Measurements from ENCODE around the gene KMT2B. TPM values are rescaled to one million over a fixed set of nuclear protein-coding genes. Genes with fewer than 3 reads are reported as not detected.
A peak's percentile ranks its signal among the peaks of the same experiment; 100 is the strongest.

KMT2B gene
- polyA plus RNA-seq, 2 of the 4 experiments (the other 2 are of a cell fraction), result 17.8 to 39.4 TPM

DNA sequence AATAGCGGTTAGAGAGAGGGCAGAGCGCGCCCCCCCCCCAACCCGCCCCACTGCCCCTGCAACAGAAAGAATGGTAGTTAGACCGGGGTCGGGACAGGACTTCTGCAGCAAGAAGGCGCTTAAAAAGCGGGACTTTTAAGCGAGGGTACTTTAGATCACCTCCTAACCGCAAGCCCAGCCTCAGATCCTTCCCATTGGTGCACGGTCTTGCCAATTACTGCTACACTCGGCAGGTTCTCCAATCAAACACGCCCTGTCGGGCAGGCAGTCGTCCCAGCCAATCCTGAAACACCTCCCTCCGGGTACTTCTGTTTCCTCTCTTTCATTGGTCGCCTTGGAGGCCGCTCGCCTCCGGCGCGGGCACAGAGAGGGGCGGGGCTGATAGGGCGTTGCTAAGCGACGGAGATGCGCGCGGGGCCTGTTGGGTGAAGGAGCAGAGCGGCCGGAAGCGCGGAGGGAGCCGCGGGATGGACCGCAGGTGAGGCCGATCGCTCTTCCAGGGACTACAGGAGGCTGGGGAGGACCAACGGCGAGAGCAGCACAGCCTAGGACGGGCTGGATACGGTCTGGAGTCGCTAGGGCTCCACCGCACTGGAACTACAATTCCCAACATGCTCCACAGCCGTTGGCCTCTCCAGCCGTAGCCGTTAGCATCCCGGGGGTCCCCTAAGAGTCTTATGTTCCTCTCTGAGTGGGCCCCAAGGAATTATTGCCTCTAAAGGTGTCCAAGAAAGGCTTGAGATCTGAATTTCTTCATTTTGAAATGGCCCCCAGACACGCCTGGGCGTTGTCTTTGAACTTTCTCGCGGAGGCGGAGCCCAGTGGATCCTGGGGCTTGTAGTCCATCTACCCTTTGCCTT is 40.2 kb downstream of the KMT2B start, which contains the start of gene PROSER3 (continued):
- no peak for TF ChIP-seq KDM1A (IDR thresholded peaks at IDR 0.05; ENCODE audit: low read depth)
- TF ChIP-seq HOXB5 (CRISPR knock-in tag; IDR thresholded peaks at IDR 0.05), result no peak
- no peak for TF ChIP-seq HOXA7 (CRISPR knock-in tag; IDR thresholded peaks at IDR 0.05)
- no peak for TF ChIP-seq NFE2L2 (conservative IDR thresholded peaks at IDR 0.05; ENCODE audit: low read length)
- no peak for TF ChIP-seq TFCP2L1 (CRISPR knock-in tag; IDR thresholded peaks at IDR 0.05)
- TF ChIP-seq, protein P1, sequence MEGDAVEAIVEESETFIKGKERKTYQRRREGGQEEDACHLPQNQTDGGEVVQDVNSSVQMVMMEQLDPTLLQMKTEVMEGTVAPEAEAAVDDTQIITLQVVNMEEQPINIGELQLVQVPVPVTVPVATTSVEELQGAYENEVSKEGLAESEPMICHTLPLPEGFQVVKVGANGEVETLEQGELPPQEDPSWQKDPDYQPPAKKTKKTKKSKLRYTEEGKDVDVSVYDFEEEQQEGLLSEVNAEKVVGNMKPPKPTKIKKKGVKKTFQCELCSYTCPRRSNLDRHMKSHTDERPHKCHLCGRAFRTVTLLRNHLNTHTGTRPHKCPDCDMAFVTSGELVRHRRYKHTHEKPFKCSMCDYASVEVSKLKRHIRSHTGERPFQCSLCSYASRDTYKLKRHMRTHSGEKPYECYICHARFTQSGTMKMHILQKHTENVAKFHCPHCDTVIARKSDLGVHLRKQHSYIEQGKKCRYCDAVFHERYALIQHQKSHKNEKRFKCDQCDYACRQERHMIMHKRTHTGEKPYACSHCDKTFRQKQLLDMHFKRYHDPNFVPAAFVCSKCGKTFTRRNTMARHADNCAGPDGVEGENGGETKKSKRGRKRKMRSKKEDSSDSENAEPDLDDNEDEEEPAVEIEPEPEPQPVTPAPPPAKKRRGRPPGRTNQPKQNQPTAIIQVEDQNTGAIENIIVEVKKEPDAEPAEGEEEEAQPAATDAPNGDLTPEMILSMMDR (IDR thresholded peaks at IDR 0.05), result no peak
- TF ChIP-seq JUN (IDR thresholded peaks at IDR 0.05), result peak in 1 of 2 experiments; percentile 74; a peak in 3 of 5 replicates
- no peak for TF ChIP-seq HEYL (CRISPR knock-in tag; IDR thresholded peaks at IDR 0.05)
- TF ChIP-seq, protein P2, sequence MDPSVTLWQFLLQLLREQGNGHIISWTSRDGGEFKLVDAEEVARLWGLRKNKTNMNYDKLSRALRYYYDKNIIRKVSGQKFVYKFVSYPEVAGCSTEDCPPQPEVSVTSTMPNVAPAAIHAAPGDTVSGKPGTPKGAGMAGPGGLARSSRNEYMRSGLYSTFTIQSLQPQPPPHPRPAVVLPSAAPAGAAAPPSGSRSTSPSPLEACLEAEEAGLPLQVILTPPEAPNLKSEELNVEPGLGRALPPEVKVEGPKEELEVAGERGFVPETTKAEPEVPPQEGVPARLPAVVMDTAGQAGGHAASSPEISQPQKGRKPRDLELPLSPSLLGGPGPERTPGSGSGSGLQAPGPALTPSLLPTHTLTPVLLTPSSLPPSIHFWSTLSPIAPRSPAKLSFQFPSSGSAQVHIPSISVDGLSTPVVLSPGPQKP (IDR thresholded peaks at IDR 0.05; ENCODE audit: low read depth, low read length), result peak; percentile 65; the same call in 1 of the 2 replicates
- no peak for TF ChIP-seq FOSL2 (IDR thresholded peaks at IDR 0.05)
- no peak for TF ChIP-seq FOSL2 (CRISPR knock-in tag; IDR thresholded peaks at IDR 0.05)
- TF ChIP-seq ZNF302 (CRISPR knock-in tag; IDR thresholded peaks at IDR 0.05), result no peak
- TF ChIP-seq TP53 (CRISPR knock-in tag; IDR thresholded peaks at IDR 0.05), result no peak
- TF ChIP-seq MYC (IDR thresholded peaks at IDR 0.05; ENCODE audit: borderline replicate concordance, low read length), result no peak
- no peak; a peak in 1 of 4 replicates for TF ChIP-seq CEBPB (IDR thresholded peaks at IDR 0.05)
- TF ChIP-seq NR3C1 (IDR thresholded peaks at IDR 0.05), result no peak
- TF ChIP-seq, protein P3, sequence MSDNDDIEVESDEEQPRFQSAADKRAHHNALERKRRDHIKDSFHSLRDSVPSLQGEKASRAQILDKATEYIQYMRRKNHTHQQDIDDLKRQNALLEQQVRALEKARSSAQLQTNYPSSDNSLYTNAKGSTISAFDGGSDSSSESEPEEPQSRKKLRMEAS (IDR thresholded peaks at IDR 0.05), result no peak; the same call in 1 of the 2 replicates
- TF ChIP-seq, protein P4, sequence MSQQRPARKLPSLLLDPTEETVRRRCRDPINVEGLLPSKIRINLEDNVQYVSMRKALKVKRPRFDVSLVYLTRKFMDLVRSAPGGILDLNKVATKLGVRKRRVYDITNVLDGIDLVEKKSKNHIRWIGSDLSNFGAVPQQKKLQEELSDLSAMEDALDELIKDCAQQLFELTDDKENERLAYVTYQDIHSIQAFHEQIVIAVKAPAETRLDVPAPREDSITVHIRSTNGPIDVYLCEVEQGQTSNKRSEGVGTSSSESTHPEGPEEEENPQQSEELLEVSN (IDR thresholded peaks at IDR 0.05; ENCODE audit: borderline replicate concordance, low read depth), result 0 out of 2 replicates have a peak, but pooled peaks have one; percentile 5
- no peak for TF ChIP-seq EHF (CRISPR knock-in tag; IDR thresholded peaks at IDR 0.05)
- TF ChIP-seq NPAS2 (CRISPR knock-in tag; IDR thresholded peaks at IDR 0.05; ENCODE audit: borderline replicate concordance), result no peak
- TF ChIP-seq CBX2 (IDR thresholded peaks at IDR 0.05; ENCODE audit: borderline replicate concordance, low read depth), result no peak
- peak; percentile 89 for TF ChIP-seq POLR2A (IDR thresholded peaks at IDR 0.05; ENCODE audit: low read length)
- TF ChIP-seq CBX8 (IDR thresholded peaks at IDR 0.05), result no peak
- no peak for TF ChIP-seq BHLHE40 (IDR thresholded peaks at IDR 0.05; ENCODE audit: low read depth, low read length)
- no peak for TF ChIP-seq POLR2AphosphoS2 (conservative IDR thresholded peaks at IDR 0.05; ENCODE audit: low read length)
- TF ChIP-seq, protein P5, sequence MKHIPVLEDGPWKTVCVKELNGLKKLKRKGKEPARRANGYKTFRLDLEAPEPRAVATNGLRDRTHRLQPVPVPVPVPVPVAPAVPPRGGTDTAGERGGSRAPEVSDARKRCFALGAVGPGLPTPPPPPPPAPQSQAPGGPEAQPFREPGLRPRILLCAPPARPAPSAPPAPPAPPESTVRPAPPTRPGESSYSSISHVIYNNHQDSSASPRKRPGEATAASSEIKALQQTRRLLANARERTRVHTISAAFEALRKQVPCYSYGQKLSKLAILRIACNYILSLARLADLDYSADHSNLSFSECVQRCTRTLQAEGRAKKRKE (CRISPR knock-in tag; IDR thresholded peaks at IDR 0.05; ENCODE audit: low read depth), result no peak
- TF ChIP-seq, protein P6, sequence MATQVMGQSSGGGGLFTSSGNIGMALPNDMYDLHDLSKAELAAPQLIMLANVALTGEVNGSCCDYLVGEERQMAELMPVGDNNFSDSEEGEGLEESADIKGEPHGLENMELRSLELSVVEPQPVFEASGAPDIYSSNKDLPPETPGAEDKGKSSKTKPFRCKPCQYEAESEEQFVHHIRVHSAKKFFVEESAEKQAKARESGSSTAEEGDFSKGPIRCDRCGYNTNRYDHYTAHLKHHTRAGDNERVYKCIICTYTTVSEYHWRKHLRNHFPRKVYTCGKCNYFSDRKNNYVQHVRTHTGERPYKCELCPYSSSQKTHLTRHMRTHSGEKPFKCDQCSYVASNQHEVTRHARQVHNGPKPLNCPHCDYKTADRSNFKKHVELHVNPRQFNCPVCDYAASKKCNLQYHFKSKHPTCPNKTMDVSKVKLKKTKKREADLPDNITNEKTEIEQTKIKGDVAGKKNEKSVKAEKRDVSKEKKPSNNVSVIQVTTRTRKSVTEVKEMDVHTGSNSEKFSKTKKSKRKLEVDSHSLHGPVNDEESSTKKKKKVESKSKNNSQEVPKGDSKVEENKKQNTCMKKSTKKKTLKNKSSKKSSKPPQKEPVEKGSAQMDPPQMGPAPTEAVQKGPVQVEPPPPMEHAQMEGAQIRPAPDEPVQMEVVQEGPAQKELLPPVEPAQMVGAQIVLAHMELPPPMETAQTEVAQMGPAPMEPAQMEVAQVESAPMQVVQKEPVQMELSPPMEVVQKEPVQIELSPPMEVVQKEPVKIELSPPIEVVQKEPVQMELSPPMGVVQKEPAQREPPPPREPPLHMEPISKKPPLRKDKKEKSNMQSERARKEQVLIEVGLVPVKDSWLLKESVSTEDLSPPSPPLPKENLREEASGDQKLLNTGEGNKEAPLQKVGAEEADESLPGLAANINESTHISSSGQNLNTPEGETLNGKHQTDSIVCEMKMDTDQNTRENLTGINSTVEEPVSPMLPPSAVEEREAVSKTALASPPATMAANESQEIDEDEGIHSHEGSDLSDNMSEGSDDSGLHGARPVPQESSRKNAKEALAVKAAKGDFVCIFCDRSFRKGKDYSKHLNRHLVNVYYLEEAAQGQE (IDR thresholded peaks at IDR 0.05), result no peak; the same call in 1 of the 2 replicates
- TF ChIP-seq, protein P7, sequence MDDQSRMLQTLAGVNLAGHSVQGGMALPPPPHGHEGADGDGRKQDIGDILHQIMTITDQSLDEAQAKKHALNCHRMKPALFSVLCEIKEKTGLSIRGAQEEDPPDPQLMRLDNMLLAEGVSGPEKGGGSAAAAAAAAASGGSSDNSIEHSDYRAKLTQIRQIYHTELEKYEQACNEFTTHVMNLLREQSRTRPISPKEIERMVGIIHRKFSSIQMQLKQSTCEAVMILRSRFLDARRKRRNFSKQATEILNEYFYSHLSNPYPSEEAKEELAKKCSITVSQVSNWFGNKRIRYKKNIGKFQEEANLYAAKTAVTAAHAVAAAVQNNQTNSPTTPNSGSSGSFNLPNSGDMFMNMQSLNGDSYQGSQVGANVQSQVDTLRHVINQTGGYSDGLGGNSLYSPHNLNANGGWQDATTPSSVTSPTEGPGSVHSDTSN (IDR thresholded peaks at IDR 0.05), result peak; percentile 99
- TF ChIP-seq ESRRA (IDR thresholded peaks at IDR 0.05; ENCODE audit: borderline replicate concordance, low read length), result no peak
- TF ChIP-seq RARB (CRISPR knock-in tag; IDR thresholded peaks at IDR 0.05), result no peak
- peak; percentile 35; the same call in 1 of the 2 replicates for TF ChIP-seq SREBF2 (IDR thresholded peaks at IDR 0.05)

All from A549 (cell line).